H1 (cell line): Measurements from ENCODE around the gene NIT2. TPM values are rescaled to one million over a fixed set of nuclear protein-coding genes. Genes with fewer than 3 reads are reported as not detected.

ENCODE experiments used
- CTCF ChIA-PET: fragments of 300-600 bp; sonication (Branson Sonifier 250); formaldehyde crosslinking; loops from one replicate; lab custom pipeline; 2021; ENCODE audit not compliant: partially characterized antibody; lab: Charles Lee
- POLR2A ChIA-PET: fragments of 300-600 bp; sonication (Branson Sonifier 250); formaldehyde crosslinking; loops from one replicate; lab custom pipeline; 2021; ENCODE audit warnings: inconsistent platforms; ENCODE audit not compliant: partially characterized antibody; lab: Charles Lee
- DNase-seq, 2 experiments: peaks; one replicate each; pipeline versions ENCODE4 v3.0.0 to v3.0.0-alpha.2; 2010 to 2022; ENCODE audit warnings: low spot score in 2 of 2, low read depth in 1 of 2, mixed read lengths in 1 of 2
- FAIRE-seq: peaks from 2 replicates; lab custom pipeline; 2011; peaks lifted over from hg19 to GRCh38; lab: Jason Lieb, UNC
- H2AFZ ChIP-seq: 2 replicates; pipeline ENCODE4 v1.8.1; 2012; ENCODE audit warnings: low read length, inconsistent platforms
- H2AK5ac ChIP-seq: 2 replicates; pipeline ENCODE4 v1.6.1; 2013; ENCODE audit warnings: low read depth, low read length
- H2BK120ac ChIP-seq: replicated peaks from 2 replicates; pipeline ENCODE3; 2013; ENCODE audit warnings: low read depth, low read length, inconsistent platforms
- H2BK12ac ChIP-seq: 2 replicates; pipeline ENCODE4 v1.6.1; 2013; ENCODE audit warnings: low read depth, low read length
- H2BK15ac ChIP-seq: 2 replicates; pipeline ENCODE4 v1.6.1; 2013; ENCODE audit warnings: low read length
- H2BK20ac ChIP-seq: 2 replicates; pipeline ENCODE4 v1.6.1; 2013; ENCODE audit warnings: low read length
- H2BK5ac ChIP-seq: 2 replicates; pipeline ENCODE4 v1.6.1; 2013; ENCODE audit warnings: low read depth, low read length
- H3K14ac ChIP-seq: 2 replicates; pipeline ENCODE4 v1.6.1; 2013; ENCODE audit warnings: inconsistent platforms; ENCODE audit not compliant: insufficient read length
- H3K18ac ChIP-seq: 2 replicates; pipeline ENCODE4 v1.6.1; 2013; ENCODE audit warnings: low read length; ENCODE audit errors: extremely low read depth
- H3K23ac ChIP-seq: 2 replicates; pipeline ENCODE4 v1.6.1; 2013; ENCODE audit warnings: inconsistent platforms; ENCODE audit not compliant: insufficient read length
- H3K23me2 ChIP-seq: 2 replicates; pipeline ENCODE4 v1.6.1; 2013; ENCODE audit warnings: low read depth, low read length
- H3K27ac ChIP-seq: 2 replicates; pipeline ENCODE4 v1.6.1; 2011; ENCODE audit warnings: low read depth, low read length, inconsistent platforms
- H3K27me3 ChIP-seq, 4 experiments: replicated peaks in 1 of 4; 1 replicate in 1 of 4; 2 replicates in 3 of 4; pipeline versions ENCODE4 v1.6.1 to v1.8.1; 2011 to 2013; ENCODE audit warnings: low read length in 3 of 4, mild to moderate bottlenecking in 3 of 4, inconsistent platforms in 2 of 4, mixed read lengths in 2 of 4, moderate library complexity in 1 of 4; ENCODE audit not compliant: control insufficient read depth in 3 of 4, insufficient read depth in 3 of 4; ENCODE audit errors: extremely low read depth in 1 of 4
- H3K36me3 ChIP-seq, 4 experiments: 2 replicates each; pipeline versions ENCODE4 v1.6.1 to v1.8.1; 2011 to 2013; ENCODE audit warnings: mild to moderate bottlenecking in 4 of 4, low read length in 3 of 4, moderate library complexity in 2 of 4, control low read depth in 1 of 4, inconsistent platforms in 1 of 4; ENCODE audit not compliant: insufficient read depth in 4 of 4, control insufficient read depth in 2 of 4
- H3K4ac ChIP-seq: replicated peaks from 2 replicates; pipeline ENCODE3; 2013; ENCODE audit warnings: low read length, low read depth, mixed read lengths, inconsistent platforms; ENCODE audit not compliant: insufficient read length
- H3K4me1 ChIP-seq, 4 experiments: replicated peaks in 1 of 4; 1 replicate in 1 of 4; 2 replicates in 3 of 4; pipeline versions ENCODE4 v1.6.1 to v1.8.1; 2011 to 2013; ENCODE audit warnings: low read length in 3 of 4, inconsistent platforms in 2 of 4, mixed read lengths in 1 of 4; ENCODE audit not compliant: insufficient read depth in 4 of 4, control insufficient read depth in 3 of 4
- H3K4me2 ChIP-seq, 2 experiments: 2 replicates each; pipeline versions ENCODE4 v1.6.1 to v1.8.1; 2011 to 2013; ENCODE audit warnings: low read depth in 2 of 2, low read length in 2 of 2, control low read depth in 1 of 2, inconsistent platforms in 1 of 2, mild to moderate bottlenecking in 1 of 2; ENCODE audit not compliant: insufficient read depth in 1 of 2
- H3K4me3 ChIP-seq, 4 experiments: fragments of 200-600, 300-600 bp in 1 of 4; sonication (generic), shearing (Covaris generic), sonication (Bioruptor Twin) in 1 of 4; 2 replicates each; pipeline versions ENCODE4 v1.5.1 to v1.8.1; 2011 to 2016; ENCODE audit warnings: low read length in 4 of 4, low read depth in 3 of 4, control low read depth in 2 of 4, inconsistent platforms in 2 of 4, mild to moderate bottlenecking in 2 of 4, mixed read lengths in 1 of 4, moderate library complexity in 1 of 4; ENCODE audit not compliant: insufficient read depth in 2 of 4; ENCODE audit errors: extremely low read depth in 1 of 4
- H3K56ac ChIP-seq: replicated peaks from 2 replicates; pipeline ENCODE3; 2013; ENCODE audit warnings: low read depth, mild to moderate bottlenecking, mixed read lengths, low read length, inconsistent platforms; ENCODE audit not compliant: insufficient read length
- H3K79me1 ChIP-seq: 2 replicates; pipeline ENCODE4 v1.6.1; 2013; ENCODE audit warnings: low read depth, low read length, control low read depth
- H3K79me2 ChIP-seq, 2 experiments: 2 replicates each; pipeline versions ENCODE4 v1.6.1 to v1.8.1; 2012 to 2013; ENCODE audit warnings: low read length in 2 of 2, mild to moderate bottlenecking in 2 of 2, inconsistent platforms in 1 of 2; ENCODE audit not compliant: insufficient read depth in 2 of 2, control insufficient read depth in 1 of 2
- H3K9ac ChIP-seq, 4 experiments: replicated peaks in 1 of 4; 1 replicate in 1 of 4; 2 replicates in 3 of 4; pipeline versions ENCODE4 v1.6.1 to v1.8.1; 2011 to 2013; ENCODE audit warnings: low read depth in 3 of 4, low read length in 3 of 4, control low read depth in 2 of 4, mild to moderate bottlenecking in 2 of 4, moderate library complexity in 2 of 4, inconsistent platforms in 1 of 4; ENCODE audit errors: extremely low read depth in 1 of 4
- H3K9me3 ChIP-seq, 2 experiments: 2 replicates each; pipeline versions ENCODE4 v1.6.1 to v1.8.1; 2012 to 2013; ENCODE audit warnings: mild to moderate bottlenecking in 2 of 2, moderate library complexity in 2 of 2, control low read depth in 1 of 2, inconsistent platforms in 1 of 2, low read depth in 1 of 2, low read length in 1 of 2, mixed read lengths in 1 of 2; ENCODE audit not compliant: insufficient read depth in 2 of 2
- H4K20me1 ChIP-seq, 2 experiments: replicated peaks in 1 of 2; 2 replicates each; pipeline versions ENCODE3 to v1.8.1; 2011 to 2013; ENCODE audit warnings: inconsistent platforms in 2 of 2, low read length in 2 of 2, mild to moderate bottlenecking in 1 of 2; ENCODE audit not compliant: insufficient read depth in 2 of 2, control insufficient read depth in 1 of 2
- H4K5ac ChIP-seq: 2 replicates; pipeline ENCODE4 v1.6.1; 2013; ENCODE audit warnings: low read length, low read depth, mixed read lengths, inconsistent platforms; ENCODE audit not compliant: insufficient read length
- H4K8ac ChIP-seq: 2 replicates; pipeline ENCODE4 v1.8.0; 2013; ENCODE audit warnings: mild to moderate bottlenecking, moderate library complexity, low read length, inconsistent platforms; ENCODE audit not compliant: insufficient read depth; ENCODE audit errors: extremely low read depth
- H4K91ac ChIP-seq: replicated peaks from 2 replicates; pipeline ENCODE3; 2013; ENCODE audit warnings: low read length, mixed read lengths, inconsistent platforms; ENCODE audit not compliant: insufficient read length
- BRCA1 ChIP-seq: IDR thresholded peaks from 2 replicates; pipeline ENCODE4 v1.6.1; 2012; ENCODE audit warnings: low read depth, low read length, improper control_type of control experiment
- CBX5 ChIP-seq: fragments of 300-800, 300-1000 bp; sonication (generic); IDR thresholded peaks from 2 replicates; pipeline ENCODE4 v1.7.1; 2016; ENCODE audit warnings: antibody characterized with exemption, low read length, low read depth
- CHD1 ChIP-seq: IDR thresholded peaks from 2 replicates; pipeline ENCODE4 v1.6.1; 2012; ENCODE audit warnings: low read depth, low read length, improper control_type of control experiment
- CTBP2 ChIP-seq: IDR thresholded peaks from 2 replicates; pipeline ENCODE4 v1.7.0; 2011; ENCODE audit warnings: borderline replicate concordance, mild to moderate bottlenecking, moderate library complexity, mixed read lengths, low read length; ENCODE audit not compliant: insufficient read depth, insufficient read length
- GTF2F1 ChIP-seq: IDR thresholded peaks from 2 replicates; pipeline ENCODE4 v1.6.1; 2012; ENCODE audit warnings: low read depth, low read length, improper control_type of control experiment, borderline replicate concordance
- JUN ChIP-seq: IDR thresholded peaks from 2 replicates; pipeline ENCODE4 v1.6.1; 2011; ENCODE audit warnings: low read depth, mild to moderate bottlenecking, improper control_type of control experiment, low read length
- JUND ChIP-seq: IDR thresholded peaks from 2 replicates; pipeline ENCODE4 v1.6.1; 2011; ENCODE audit warnings: mild to moderate bottlenecking, improper control_type of control experiment, low read length
- KDM5A ChIP-seq: fragments of 200-600 bp; IDR thresholded peaks from 2 replicates; pipeline ENCODE4 v1.7.1; 2012; ENCODE audit warnings: mild to moderate bottlenecking, low read length, inconsistent platforms, mixed read lengths
- MAX ChIP-seq: IDR thresholded peaks from 2 replicates; pipeline ENCODE4 v1.6.1; 2012; ENCODE audit warnings: inconsistent platforms
- RXRA ChIP-seq: IDR thresholded peaks from 2 replicates; pipeline ENCODE4 v1.6.1; 2011; ENCODE audit warnings: low read depth, mild to moderate bottlenecking, low read length, moderate library complexity; ENCODE audit not compliant: insufficient read depth
- SIRT6 ChIP-seq: IDR thresholded peaks from one replicate; pipeline ENCODE4 v1.7.1; 2012; ENCODE audit warnings: low read length, inconsistent platforms
- SRF ChIP-seq: IDR thresholded peaks from 2 replicates; pipeline ENCODE4 v1.6.1; 2011; ENCODE audit warnings: mild to moderate bottlenecking, low read depth, low read length, moderate library complexity
- TAF1 ChIP-seq: IDR thresholded peaks from 2 replicates; pipeline ENCODE4 v1.6.1; 2011; ENCODE audit warnings: mild to moderate bottlenecking, low read depth, low read length
- TAF7 ChIP-seq: optimal IDR thresholded peaks from 2 replicates; pipeline ENCODE3; 2011; ENCODE audit warnings: low read depth, mild to moderate bottlenecking, inconsistent platforms, low read length, moderate library complexity, borderline replicate concordance
- TEAD4 ChIP-seq: IDR thresholded peaks from 2 replicates; pipeline ENCODE4 v1.6.1; 2012; ENCODE audit warnings: low read depth, low read length, inconsistent platforms, mixed read lengths
- WGBS, 2 experiments: shearing (Covaris generic) in 1 of 2; methylation state at CpG; one replicate each; pipeline versions ENCODE4 v1.1.6 to v1.1.7; 2013 to 2015; ENCODE audit warnings: low lambda C conversion rate in 2 of 2, mixed read lengths in 2 of 2, inconsistent platforms in 1 of 2, low coverage in 1 of 2, missing lambda C conversion rate in 1 of 2; ENCODE audit not compliant: insufficient replicate concordance in 2 of 2, insufficient coverage in 1 of 2, insufficient read length in 1 of 2; ENCODE audit errors: extremely low coverage in 1 of 2, missing lambda C conversion rate in 1 of 2; 5-methylcytosine and 5-hydroxymethylcytosine counted together
- polyA plus RNA-seq, 7 experiments: library from polyadenylated mRNA; depleted of rRNA in 3 of 7; stranded (reverse) in 5 of 7; unstranded in 2 of 7; fragments of >200 nt in 5 of 7; fragments of 200-250 nt in 2 of 7; gene quantifications; 1 replicate in 5 of 7; 2 replicates in 1 of 7; 4 replicates in 1 of 7; pipeline versions ENCODE4 v1.2.1 to v1.2.3, GENCODE V29; 2011 to 2013; ENCODE audit warnings: missing spikeins in 2 of 7, mixed read lengths in 2 of 7
- total RNA-seq: library from RNA; stranded (reverse); fragmentation: NEBNext Ultra II Directional; extraction: Animal tissue kit (Norgen Biotek cat#: 25700); gene quantifications from 2 replicates; pipeline ENCODE4 v1.2.1, GENCODE V29; 2021

NIT2 gene
- total and polyA plus RNA-seq, 2 of the 8 experiments (the other 6 are each of a cell fraction or from before 2014, with no cell fraction given): 15.2 to 25.3 TPM

GRCh38 chr3:100348727-100349126, 14.2 kb downstream of the NIT2 start:
- no peak overlapping the region for H2BK12ac ChIP-seq
- POLR2A ChIA-PET: interaction anchor here (0.9 to 1.6 kb wide), 2 partner anchors 9 to 13 kb away, joined by 3 to 4 read pairs; no protein-coding TSS in a partner anchor
- WGBS, 2 experiments: 95% methylated on average over 5 of the region's 5 CpGs; no CpG with 5 or more reads in 1 of the 2 experiments
- no peaks in the 10 kb centered on the region for H3K79me1 ChIP-seq
- H2AK5ac ChIP-seq: no peak overlapping the region
- H4K8ac ChIP-seq: no peak overlapping the region
- no peak overlapping the region for H4K91ac ChIP-seq
- no peaks in the 10 kb centered on the region for H3K79me2 ChIP-seq
- no peak overlapping the region for H3K56ac ChIP-seq
- no peak for FAIRE-seq
- H3K18ac ChIP-seq: no peak overlapping the region
- H3K4me1 ChIP-seq: no peaks in the 10 kb centered on the region
- H3K27ac ChIP-seq: no peak overlapping the region
- H3K4me3 ChIP-seq: no peak overlapping the region
- no peak overlapping the region for H3K9ac ChIP-seq
- peaks cover 0 to 1% (median 0%) of the 10 kb centered on the region in 4 experiments; a peak in 1 of 7 replicates for H3K27me3 ChIP-seq
- peaks cover 0 to 6% (median 1%) of the 10 kb centered on the region in 4 experiments; a peak in 3 of 8 replicates for H3K36me3 ChIP-seq
- peaks cover 0 to 1% of the 10 kb centered on the region in 2 experiments for H4K20me1 ChIP-seq
- no peaks in the 10 kb centered on the region for H3K9me3 ChIP-seq
- CTCF ChIA-PET: interaction anchor here (0.6 to 1.6 kb wide), 6 partner anchors 11 to 744 kb away, joined by 3 to 4 read pairs (median 3); no protein-coding TSS in a partner anchor
- no peak overlapping the region for H3K23ac ChIP-seq
- no peak overlapping the region for H2BK120ac ChIP-seq
- no peaks in the 10 kb centered on the region for H3K23me2 ChIP-seq
- H2BK20ac ChIP-seq: no peak overlapping the region
- H3K4ac ChIP-seq: no peak overlapping the region
- H2BK5ac ChIP-seq: no peak overlapping the region
- H4K5ac ChIP-seq: no peak overlapping the region
- no peak overlapping the region for H3K14ac ChIP-seq
- no peak overlapping the region for H3K4me2 ChIP-seq
- H2BK15ac ChIP-seq: no peak overlapping the region
- DNase-seq: no peak
- H2AFZ ChIP-seq: no peak overlapping the region
- TF ChIP-seq GTF2F1: no peak
- TF ChIP-seq CTBP2: no peak
- no peak for TF ChIP-seq TAF7
- TF ChIP-seq TAF1: no peak
- TF ChIP-seq JUN: no peak
- no peak for TF ChIP-seq TEAD4
- no peak for TF ChIP-seq BRCA1
- TF ChIP-seq CHD1: no peak
- TF ChIP-seq SIRT6: no peak
- TF ChIP-seq RXRA: no peak
- TF ChIP-seq JUND: no peak
- TF ChIP-seq MAX: no peak
- no peak for TF ChIP-seq SRF
- TF ChIP-seq KDM5A: no peak
- TF ChIP-seq CBX5: no peak
